ENCODE data around the gene PCSK5.

GRCh38 chr9:76313771-76314170, 423.3 kb downstream of the PCSK5 start:
- TF ChIP-seq CTCF (optimal IDR thresholded peaks at IDR 0.05 in 1 of 3, IDR thresholded peaks at IDR 0.05 in 1 of 3, conservative IDR thresholded peaks at IDR 0.05 in 1 of 3; ENCODE audit: extremely low read depth in 1 of 3, insufficient read depth in 2 of 3, low read length in 3 of 3) = no peak
- no peak for TF ChIP-seq EZH2 (IDR thresholded peaks at IDR 0.05; ENCODE audit: low read length)
